ENCODE data around the gene RGS17.

Gene RGS17

DNA sequence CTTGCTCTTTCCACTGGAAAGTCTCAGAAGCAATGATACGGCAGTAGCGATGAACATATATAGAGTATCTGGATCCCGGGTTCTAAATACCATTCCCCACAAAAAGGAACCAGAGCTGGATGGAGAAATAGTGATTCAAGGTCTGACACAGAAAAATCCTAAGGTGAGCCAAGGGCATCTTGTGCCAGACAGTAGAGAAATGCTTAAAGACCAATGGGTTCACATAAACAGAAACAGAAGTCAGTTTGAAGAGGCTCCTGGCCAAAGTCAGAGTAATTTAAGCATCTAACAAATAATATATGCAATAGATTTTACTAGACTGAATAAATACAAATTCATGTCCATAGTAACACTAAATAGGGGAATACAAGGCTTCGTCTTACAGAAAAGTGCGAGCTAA lies 54.7 kb downstream of the RGS17 start:
- DNase-seq: no peak

DNA sequence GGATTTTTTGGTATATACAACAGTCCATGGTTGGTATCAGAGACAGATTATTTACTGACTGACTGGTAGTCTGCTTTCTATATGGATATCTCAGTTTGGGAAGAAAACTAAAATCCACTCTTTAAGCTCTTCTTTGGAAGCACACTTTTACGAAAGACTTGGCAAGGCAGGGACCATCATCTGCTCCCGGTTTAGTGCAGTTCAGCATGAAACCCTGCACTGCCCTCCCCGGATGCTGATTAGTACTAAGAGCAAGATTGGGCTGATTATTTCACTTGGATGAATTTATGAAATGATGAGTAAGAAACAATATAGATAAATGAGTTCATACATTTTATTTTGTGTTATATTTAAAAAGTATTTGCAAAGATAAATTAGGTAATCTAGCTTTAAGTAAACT lies 56.3 kb downstream of the RGS17 start:
- no peak for DNase-seq

DNA sequence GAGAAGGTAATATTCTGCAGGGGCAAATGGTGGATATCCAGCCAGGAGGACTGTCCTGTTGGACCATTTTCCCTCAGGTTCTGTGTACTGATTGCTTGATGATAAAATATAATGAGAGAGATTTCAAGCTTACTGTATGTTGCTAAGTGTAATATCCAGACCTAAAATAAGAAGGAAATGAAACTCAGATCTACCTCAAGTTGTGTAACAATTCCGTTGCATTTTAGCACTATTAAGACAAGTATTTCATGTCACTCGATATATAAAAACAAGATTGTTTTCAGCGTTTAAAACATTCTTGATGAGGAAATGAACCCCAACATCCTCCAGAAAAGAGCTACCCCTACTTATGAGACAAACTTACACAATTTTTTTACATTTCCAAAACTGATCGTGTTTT lies 57.2 kb downstream of the RGS17 start:
- no peak for DNase-seq

DNA sequence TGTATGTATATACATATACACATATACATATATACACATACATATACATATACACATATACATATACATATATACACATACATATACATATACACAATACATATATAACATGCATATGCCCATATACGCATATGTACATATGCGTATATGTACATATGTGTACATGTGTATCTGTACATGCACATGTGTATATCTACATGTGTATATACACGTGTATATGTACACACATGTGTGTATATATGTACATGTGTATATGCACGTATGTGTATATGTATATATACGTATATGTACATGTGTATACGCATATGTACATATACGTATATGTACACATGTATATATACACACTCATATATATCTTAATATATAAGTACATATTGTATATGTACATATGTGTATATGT lies 60.3 kb downstream of the RGS17 start:
- DNase-seq: no peak

DNA sequence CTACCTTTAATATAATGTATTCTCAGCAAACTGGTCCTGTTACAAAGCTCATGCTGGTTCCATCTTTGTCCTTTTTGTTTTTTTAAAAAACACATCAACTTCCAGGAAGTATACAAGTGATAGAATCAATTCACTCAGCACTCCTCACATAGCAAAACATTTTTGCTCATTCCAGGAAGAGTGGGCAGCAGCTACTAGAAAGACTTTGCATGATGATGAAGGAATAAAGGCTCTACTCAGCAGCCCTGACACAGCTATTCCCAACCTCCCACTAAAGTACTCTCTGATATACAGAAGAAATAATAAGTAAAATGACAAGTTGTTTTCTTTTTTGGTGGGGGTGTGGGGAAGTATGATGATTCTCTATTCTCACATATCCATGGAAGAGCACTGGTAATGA lies 61.2 kb downstream of the RGS17 start:
- DNase-seq: no peak

DNA sequence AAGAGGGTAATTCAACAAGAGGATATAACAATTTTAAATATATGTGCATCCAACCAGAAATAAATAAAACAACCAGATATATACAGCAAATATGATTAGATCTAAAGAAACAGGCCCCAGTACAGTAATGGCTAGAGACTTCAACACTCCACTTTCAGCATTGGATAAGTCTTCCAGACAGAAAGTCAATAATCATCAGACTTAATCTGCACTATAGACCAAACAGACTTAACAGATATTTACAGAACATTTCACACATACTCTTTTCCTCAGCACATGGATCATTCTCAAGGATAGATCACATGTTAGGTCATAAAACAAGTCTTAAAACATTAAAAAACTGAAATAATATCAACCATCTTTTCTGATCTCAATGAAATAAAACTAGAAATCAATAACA lies 65.9 kb downstream of the RGS17 start:
- no peak for DNase-seq

DNA sequence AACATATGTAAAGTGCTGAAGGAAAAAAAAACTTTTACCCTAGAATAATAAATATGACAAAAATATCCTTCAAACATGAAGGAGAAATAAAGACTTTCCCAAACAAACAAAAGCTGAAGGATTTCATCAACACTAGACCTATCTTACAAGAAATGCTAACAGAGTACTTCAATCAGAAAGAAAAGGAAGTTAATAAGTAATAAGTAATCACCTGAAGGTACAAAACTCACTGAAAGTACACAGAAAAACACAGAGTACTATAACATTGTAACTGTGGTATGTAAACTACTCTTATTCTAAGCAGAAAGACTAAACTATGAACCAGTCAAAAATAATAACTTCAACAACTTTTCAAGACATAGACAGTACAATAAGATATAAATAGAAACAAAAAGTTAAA lies 67.1 kb downstream of the RGS17 start:
- no peak for DNase-seq

DNA sequence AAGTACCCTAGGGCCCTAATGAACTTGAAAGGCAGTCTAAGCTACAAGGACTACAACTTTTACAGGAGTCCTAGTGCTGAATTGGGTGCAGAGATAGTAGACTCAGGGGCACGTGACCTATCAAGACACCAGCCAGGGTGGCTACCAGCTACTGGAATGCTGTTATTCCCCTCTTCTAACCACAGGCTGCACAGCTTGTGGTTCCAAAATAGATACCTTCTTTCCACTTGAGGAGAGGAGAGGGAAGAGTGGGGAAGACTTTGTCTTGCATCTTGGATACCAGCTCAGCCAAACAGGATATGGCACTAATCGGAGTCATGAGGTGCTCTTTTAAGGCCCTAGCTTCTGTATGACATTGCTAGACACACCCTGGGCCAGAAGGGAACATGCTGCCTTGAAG lies 68.6 kb downstream of the RGS17 start:
- no peak for DNase-seq

DNA sequence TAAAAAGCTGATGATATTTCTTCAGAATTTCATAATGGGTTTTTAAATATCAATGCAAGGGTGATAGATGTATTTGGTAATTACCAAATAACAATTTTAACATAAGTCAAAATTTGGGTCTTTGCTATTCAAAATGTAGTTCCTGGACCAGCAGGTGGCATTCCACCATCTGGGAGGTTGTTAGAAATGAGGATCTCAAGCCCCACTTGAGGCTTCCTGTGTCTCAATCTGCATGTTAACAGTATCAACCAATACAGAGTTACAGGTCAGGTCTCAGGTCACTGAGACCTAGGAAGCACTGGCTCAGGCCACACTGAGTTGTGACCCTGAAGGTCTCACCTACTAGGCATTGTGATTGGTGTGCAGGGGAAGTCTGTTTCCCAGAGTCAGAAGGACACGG lies 71.3 kb downstream of the RGS17 start:
- no peak for DNase-seq

DNA sequence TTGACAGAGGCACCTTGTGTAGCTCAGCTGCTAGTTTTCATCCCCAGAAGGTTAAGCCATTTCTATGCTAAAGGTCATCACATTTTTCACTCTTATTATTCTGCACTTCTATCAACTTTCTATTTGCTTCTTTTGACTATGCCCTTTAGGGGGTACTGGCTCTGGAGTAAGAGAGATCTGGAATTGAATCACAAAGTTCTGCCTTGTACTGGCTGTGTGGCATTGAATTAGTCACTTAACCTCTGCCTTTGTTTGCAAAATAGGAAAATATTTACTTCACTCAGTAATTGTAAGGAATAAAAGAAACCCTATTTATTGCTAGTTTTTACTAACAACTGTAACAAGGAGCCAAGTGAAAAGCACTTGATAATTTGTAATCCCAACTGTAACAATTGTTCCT lies 71.8 kb downstream of the RGS17 start:
- DNase-seq: no peak

DNA sequence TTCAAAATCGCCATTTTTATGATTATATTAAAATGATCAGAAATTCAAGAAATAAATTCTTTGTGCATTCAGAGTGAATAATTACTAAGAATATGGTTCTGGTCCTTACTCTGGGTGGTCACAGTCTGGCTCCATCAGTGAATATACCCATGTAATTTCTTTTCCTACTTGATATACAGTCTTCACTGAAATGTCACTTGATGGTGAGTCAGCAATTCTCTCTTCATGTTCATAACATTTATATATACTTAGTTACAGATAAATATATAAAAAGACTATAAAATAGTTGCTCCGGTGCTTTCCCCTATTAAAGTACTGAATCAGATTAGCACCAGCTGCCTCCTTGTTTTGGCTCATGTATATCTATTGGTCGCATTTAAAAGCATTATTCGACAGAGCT lies 72.2 kb downstream of the RGS17 start:
- no peak for DNase-seq

DNA sequence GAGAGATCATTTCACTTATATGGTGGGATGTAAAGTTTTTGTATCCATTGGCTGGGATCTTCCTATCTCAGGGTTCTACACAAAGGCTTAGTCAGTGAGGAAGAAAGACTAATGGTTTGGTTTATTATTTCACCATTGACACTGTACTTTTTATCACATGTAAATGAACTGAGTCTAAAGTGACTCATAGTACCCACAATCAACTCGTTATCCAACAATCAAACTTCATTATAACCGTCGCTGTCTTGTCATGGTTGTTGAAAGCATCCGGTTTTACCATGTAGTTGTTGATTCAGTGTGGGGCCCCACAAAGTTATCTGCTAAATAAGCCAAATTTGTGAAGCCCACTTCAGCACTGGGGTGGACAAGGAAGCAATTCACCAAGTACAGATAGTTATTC lies 72.8 kb downstream of the RGS17 start:
- DNase-seq: no peak

DNA sequence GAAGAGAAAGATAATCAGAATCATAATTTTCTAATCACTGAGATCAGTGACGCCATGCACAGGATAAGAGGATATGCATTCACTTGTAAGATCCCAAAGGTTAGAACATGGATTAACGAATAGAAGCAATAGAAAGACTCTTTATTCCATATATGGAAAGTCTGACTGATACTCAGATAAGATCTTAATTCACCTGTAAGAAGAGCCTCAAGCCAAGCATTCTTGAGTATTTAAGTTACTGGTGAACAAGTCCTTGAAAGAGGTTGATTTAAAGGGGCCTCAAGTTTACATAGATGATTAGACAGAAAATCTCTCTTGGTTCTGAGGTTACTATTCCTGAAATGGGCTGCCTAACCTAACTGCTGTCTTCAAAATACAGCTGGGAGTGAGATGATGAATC lies 74.8 kb downstream of the RGS17 start:
- no peak for DNase-seq

DNA sequence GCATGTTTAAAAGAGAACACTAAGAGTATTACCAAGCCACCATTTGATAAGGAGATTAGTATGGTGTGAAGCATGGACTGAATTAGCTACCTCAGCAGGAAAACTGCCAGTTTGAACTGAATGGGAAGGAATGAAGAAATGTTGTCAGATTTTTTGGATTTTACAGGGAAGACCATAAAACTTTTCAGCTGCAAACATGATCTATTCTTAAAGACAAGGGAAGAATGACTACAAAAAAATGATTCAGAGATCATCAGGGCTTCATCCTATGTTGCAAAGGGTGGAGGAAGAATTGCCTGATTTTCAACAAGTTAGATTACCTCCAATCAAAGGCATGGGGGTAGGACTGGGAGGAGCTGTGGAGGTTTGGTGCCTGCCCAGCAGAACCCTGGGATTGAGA lies 79.3 kb downstream of the RGS17 start:
- DNase-seq: no peak

DNA sequence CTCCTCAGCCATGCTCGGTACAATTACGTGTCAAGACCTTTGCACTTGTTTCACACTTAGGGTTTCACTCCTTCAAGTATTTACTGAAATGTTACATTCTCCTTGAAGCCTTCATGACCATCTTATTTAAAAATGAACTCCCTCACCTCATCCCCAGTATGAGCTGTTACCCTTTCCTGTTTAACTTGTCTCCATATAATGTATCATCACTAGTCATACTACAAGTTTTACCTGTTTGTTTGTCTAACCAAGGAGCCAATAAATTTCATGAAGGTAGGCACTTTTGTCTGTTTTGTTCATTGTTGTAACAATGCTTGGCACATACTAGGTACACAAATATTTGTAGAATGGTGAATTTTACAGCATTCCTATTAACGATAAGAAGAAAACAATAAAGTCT lies 82.5 kb downstream of the RGS17 start:
- no peak for DNase-seq

DNA sequence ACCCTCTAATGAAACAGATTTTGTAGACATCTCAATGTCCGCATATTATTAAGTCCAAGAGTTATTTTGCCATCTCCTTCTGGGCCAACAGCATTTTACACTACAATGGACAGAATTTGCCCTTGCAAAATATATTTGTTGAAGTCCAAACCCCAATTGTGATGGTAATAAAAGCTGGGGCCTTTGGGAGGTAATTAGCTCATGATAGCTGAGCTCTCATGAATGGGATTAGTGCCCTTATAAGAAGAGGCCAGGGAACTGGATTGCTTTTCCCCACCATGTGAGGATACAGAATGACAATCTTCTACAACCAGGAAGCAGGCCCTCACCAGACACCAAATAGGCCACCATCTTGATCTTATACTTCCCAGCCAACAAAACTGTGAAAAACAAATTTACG lies 83.7 kb downstream of the RGS17 start:
- DNase-seq: no peak

DNA sequence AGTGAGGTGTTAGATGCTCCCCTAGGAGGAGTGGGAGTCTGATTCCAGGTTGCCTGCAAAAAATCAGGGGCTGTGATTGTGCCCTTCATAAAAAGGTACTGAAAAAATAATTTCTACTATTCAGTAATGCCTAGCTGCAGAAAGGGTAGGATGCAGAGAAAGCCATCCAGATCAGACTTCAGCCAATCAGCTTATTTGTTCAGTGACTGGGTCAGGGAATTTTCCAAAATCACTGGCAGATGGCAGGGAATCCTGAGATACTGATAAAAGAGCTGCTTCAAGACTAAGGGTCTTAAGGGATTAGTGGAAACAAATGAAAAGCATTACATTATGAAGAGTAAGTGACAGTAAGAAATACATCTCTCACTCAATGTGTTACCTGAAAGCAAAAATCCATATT lies 85.8 kb downstream of the RGS17 start:
- no peak for DNase-seq

DNA sequence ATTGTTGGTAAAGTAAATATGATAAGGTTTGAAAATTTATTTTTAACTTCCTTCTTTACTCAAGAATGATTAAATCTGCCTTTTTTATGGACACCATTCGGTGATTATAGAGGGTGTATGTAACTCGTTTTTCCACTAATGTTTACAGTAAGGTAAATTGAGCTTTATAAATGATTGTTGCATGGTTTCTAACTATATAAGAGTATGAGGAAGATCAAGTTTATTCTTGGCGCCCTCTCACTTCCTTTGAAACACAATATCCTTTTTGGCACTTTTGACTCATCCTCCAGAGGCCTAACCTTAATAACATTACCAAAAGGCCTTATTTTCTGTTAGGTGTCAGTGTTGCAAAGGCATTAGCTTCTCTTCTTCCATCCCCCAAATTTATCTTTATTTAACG lies 86.8 kb downstream of the RGS17 start:
- DNase-seq: no peak

DNA sequence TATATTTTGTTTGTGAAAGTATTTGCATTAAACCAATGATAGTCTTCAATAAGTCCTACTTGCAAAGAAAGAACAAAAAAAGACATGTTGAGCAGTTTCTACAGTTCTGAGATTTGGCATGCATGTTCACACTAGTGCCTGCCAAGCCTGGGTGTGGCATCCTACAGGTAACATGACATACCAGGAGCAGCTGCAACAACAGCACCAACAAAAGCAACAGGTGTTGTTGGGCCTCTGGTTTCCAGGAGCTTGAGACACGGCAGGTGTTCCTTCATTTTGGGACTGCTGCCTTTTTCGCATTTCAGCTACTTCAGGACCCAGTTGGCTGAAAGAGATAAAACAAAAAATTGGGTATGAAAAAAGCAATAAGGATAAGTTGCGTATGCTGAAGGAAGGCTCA lies 87.4 kb downstream of the RGS17 start:
- no peak for DNase-seq

DNA sequence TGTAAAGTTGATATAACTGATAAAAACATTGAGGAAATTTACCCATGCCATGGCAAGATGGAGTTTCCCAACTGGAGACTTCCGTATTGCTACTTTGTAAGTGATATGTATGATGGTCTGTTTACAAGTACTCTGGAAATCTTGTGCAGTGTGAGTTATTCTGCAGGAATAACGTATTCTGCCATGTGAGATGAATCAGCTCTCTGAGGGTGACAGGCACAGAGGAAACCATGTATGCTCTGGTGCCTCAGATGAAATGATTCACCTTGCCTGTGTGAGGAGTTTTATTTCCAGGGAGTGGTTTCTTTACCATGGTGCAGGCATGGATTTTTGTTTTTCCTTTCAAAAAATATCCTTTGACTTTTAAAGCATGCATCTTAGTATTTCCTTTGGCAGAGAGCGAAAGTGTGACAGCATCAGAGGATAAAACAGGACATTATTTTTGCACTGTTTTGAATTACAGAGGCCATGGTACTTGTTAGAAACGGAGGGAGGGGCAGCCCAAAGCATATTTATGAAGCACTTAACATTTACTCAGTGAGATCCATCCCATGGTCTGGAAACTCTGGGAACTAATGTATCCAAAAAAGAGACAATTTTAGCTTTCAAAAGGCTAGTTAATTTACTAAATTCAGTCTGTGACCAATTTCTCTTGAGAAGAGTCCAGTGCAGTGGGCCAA lies 92.6 kb downstream of the RGS17 start:
- DNase-seq: no peak

DNA sequence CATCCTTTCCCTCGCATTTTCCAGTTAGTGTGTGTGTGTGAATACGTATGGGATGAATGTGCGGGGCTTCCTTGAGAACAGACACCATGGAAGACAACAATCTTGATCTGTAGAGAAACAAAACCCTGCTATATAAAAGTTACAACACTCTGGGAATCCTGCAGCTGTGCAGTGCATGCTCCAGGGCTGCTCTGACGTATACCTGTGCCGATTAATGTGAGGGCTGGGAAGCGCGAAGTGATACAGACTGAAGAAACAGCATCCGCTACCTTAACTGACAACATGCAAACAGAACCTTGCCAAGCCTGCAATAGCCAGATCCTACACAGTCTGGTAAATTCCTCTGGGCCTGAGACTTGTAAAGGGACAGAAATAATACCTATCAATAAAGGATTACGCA lies 96.9 kb downstream of the RGS17 start:
- no peak for DNase-seq

DNA sequence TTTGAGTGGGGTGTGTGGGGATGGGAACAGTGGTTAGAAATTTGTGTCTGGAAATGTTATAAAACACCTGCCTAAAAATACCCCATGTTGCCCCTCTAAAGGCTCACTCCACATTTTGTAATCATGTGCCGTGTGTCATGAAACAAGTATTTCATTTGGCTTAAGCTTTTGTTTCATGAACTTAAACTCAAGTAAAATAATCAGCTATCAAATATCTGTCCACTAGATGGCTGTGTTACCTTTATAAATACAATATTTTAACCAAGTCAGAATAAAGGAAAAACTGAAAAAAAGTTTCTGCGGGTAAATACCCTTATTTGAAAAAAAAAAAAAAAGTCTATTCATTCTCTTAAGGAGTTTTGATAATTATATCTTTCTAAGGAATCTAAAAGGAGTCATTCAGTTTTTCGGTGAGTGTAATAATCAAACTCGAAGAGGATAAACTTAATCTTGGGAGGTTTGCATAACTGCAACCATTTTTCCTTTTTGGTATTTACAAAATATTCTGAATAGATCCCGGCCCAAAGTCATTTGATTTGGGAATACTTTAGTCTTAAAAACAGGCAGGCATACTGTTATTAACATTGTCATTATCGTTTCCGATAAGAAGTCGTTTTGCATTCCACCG lies 98.7 kb downstream of the RGS17 start:
- DNase-seq: no peak

DNA sequence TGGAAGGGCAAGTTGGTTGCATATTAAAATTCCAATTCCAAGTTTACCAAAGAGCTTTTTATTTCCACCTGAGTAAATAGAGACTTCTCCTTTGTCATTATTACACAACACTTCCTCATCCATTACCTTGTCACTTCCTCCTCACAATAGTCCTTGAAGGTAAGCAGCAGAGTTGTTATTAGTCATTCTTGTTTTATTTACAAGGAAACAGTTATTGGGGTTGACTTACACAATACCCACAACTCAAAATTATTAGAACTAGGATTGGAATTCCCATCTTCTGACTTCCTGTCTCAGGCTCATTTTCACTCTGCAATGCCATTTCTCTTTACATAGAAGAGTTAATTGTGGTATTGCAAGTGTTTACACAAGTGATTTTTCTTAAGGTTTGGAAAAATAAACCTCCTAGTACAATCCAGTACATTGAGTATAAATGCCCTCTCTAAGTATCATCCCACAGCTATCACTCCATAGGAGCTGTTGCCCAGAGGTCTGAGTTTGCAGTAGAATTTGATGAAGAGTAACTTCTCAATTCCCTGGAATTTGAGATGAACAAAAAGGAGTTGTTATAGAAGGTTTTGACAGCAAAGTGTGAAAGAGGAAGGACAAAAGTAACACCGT lies 99.6 kb downstream of the RGS17 start:
- DNase-seq: no peak

DNA sequence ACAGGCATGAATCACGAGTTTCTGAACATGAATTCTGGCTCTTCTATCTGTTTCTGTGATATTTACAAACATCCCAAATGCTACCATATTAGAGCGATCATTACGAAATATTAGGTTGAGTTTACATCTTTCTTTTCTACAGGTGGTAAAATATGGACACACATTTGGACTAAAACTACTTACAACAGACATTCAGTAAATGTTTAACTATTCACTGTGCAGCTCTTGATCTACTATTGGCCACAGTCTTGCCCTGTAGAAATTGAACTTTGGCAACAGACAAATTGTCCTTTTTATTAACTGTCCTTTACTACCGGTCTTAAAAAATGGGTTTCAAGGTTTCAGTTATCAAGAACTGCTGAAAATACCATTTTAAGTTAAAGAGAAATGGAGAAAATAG lies 102.1 kb downstream of the RGS17 start:
- DNase-seq: no peak

DNA sequence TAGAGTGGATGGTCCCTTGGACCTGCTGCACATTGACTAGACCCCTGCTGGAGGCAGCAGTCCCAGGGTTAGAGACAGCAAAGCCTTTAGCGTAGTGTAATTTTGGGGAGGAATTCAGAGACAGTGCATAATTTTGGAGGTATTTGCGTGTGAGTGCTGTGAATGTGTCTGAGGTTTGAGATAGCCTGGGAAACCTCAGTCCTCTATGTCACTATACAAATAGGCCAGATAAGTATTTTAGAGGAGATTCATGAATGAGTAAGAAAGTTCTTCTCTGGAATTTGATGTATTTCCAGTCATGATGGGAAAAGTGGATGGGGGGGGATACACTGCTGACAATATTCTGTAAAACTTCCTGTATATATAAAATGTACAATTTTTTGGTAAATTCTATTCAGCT lies 102.8 kb downstream of the RGS17 start:
- DNase-seq: no peak

All from activated gamma-delta T cell treated with Interleukin-2 at 50 U/mL for 16 hours (primary cell).